ENCODE measurements around the gene CCHCR1. TPM values are rescaled to one million over a fixed set of nuclear protein-coding genes. Genes with fewer than 3 reads are reported as not detected.

CCHCR1 gene, protein sequence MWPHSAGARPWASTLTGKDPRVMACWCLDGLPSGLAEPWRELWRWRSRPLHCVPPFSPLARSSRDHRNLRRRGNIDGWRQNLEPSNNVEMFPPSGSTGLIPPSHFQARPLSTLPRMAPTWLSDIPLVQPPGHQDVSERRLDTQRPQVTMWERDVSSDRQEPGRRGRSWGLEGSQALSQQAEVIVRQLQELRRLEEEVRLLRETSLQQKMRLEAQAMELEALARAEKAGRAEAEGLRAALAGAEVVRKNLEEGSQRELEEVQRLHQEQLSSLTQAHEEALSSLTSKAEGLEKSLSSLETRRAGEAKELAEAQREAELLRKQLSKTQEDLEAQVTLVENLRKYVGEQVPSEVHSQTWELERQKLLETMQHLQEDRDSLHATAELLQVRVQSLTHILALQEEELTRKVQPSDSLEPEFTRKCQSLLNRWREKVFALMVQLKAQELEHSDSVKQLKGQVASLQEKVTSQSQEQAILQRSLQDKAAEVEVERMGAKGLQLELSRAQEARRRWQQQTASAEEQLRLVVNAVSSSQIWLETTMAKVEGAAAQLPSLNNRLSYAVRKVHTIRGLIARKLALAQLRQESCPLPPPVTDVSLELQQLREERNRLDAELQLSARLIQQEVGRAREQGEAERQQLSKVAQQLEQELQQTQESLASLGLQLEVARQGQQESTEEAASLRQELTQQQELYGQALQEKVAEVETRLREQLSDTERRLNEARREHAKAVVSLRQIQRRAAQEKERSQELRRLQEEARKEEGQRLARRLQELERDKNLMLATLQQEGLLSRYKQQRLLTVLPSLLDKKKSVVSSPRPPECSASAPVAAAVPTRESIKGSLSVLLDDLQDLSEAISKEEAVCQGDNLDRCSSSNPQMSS
- 10 to 100 TPM; 20.3 to 37.4 TPM for total RNA-seq

DNA sequence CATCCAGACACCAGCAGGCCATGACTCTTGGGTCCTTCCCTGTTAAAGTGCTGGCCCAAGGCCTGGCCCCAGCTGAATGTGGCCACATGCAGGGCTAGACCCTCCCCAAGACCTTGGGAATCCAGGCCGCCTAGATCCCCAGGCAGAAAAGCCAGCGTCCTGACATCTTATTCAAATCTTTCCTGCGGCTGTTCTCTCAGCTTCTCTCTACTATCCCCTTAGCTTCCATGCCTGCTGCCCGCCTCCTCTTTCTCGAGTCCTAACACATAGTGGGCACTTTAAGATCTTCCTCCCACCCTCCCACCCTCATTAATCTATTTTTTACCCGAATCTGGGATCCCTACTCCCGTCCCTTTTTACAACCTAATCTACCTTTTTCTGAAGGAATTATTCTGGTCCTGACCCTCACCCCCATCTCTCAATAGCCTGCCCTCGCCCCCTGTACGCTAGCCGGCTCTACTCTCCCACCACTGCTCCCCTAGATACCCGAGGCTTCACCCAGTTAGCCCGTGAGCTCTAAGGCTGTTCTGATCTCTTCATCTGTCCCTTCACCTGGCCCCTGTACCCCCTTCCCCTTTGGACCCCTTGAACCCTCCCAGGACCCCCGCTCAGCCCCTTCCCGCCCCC, at the start of gene CCHCR1:
Gene CCHCR1, minus strand, starts transcription at position 290 of the 627 bp plus-strand sequence. Its CDS starts 202 bp downstream, at position 88.
- peak within 1 kb of the TSS; percentile 57 to 58 for H3K4me3 ChIP-seq
- peaks cover 5% of the 10 kb centered on the region for H3K4me1 ChIP-seq (replicated peaks)
- no peak for TF ChIP-seq POLR2A (IDR thresholded peaks at IDR 0.05)
- TF ChIP-seq POLR2AphosphoS5 (IDR thresholded peaks at IDR 0.05), result no peak
- TF ChIP-seq, protein P1, sequence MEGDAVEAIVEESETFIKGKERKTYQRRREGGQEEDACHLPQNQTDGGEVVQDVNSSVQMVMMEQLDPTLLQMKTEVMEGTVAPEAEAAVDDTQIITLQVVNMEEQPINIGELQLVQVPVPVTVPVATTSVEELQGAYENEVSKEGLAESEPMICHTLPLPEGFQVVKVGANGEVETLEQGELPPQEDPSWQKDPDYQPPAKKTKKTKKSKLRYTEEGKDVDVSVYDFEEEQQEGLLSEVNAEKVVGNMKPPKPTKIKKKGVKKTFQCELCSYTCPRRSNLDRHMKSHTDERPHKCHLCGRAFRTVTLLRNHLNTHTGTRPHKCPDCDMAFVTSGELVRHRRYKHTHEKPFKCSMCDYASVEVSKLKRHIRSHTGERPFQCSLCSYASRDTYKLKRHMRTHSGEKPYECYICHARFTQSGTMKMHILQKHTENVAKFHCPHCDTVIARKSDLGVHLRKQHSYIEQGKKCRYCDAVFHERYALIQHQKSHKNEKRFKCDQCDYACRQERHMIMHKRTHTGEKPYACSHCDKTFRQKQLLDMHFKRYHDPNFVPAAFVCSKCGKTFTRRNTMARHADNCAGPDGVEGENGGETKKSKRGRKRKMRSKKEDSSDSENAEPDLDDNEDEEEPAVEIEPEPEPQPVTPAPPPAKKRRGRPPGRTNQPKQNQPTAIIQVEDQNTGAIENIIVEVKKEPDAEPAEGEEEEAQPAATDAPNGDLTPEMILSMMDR (IDR thresholded peaks at IDR 0.05), result no peak
- H3K36me3 ChIP-seq, result no peaks in the 10 kb centered on the region
- peak within 1 kb of the TSS; percentile 80 to 86 for H3K27ac ChIP-seq
- intact Hi-C loops (cut with DNase I), result loop anchor here (5.0 kb wide), 1 partner anchor 40 kb away; no protein-coding TSS in a partner anchor
- no peaks in the 10 kb centered on the region for H3K27me3 ChIP-seq (replicated peaks; ENCODE audit: insufficient read depth)
- no peak for DNase-seq (ENCODE audit: low spot score)
- whole genome bisulfite sequencing, result 7% methylated on average over 14 of the region's 14 CpGs
- H3K9me3 ChIP-seq, result no peaks in the 10 kb centered on the region

DNA sequence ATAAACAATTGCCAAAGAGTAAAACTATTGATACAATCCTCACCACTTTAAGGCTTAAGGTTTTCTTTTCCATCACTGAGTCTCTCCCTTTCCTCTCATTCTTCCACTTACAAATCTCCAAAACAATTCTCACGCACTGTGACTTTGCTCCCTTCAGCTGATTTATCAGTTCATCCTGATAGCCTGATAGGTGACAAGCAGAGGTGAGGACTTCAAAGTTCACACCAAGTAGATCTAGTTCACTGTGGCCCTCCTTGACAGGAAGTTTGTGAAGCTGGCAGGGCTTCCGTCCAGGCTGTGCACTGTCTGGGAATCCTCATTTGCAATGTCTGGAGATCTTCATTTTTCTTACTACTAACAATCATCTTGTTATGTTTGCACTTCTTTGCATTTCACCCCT, 48.0 kb upstream of the CCHCR1 start:
- WGBS, result 80% methylated on average over 2 of the region's 2 CpGs
- Histone ChIP-seq H3K4me3 (no peak overlapping the region), H3K36me3 (no peaks in the 10 kb centered on the region), H3K27ac (no peak overlapping the region), H3K9me3 (no peaks in the 10 kb centered on the region), H3K27me3 (replicated peaks; ENCODE audit: insufficient read depth) (no peaks in the 10 kb centered on the region), H3K4me1 (replicated peaks) (peaks cover 6% of the 10 kb centered on the region)
- TF ChIP-seq POLR2A (IDR thresholded peaks at IDR 0.05), result no peak
- TF ChIP-seq POLR2AphosphoS5 (IDR thresholded peaks at IDR 0.05), result no peak
- TF ChIP-seq, protein P1 (IDR thresholded peaks at IDR 0.05), result no peak
- no peak for DNase-seq (ENCODE audit: low spot score)
- intact Hi-C loops (cut with DNase I), result no loop called here

DNA sequence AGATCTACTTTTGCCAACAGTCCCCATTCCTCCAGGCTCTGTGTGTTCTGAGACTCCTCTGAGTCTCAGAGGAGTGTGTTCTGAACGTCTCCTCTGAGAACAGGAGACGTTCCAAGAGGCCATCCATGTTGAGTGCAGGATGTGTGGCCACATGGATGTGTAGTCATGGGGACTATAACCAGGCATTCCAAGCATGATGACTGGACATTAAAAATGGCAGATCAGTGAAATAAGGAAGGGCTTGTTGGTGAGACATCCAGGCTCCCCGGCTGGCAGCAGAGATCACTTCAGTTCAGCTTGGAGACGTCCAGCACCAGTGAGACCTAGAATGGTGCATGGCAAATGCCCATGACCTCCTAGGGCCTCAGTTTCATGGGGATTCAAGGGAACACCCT, 47.1 kb upstream of the CCHCR1 start:
- Histone ChIP-seq H3K27ac (peak overlapping the region; percentile 84 to 88), H3K4me1 (replicated peaks) (peaks cover 6% of the 10 kb centered on the region), H3K9me3 (no peaks in the 10 kb centered on the region), H3K36me3 (no peaks in the 10 kb centered on the region), H3K27me3 (replicated peaks; ENCODE audit: insufficient read depth) (no peaks in the 10 kb centered on the region), H3K4me3 (peak overlapping the region in 1 of 2 donors; percentile 46)
- WGBS, result 78% methylated on average over 4 of the region's 4 CpGs
- DNase-seq (ENCODE audit: low spot score), result no peak
- intact Hi-C loops (cut with DNase I), result no loop called here
- TF ChIP-seq, protein P1 (IDR thresholded peaks at IDR 0.05), result no peak
- no peak for TF ChIP-seq POLR2AphosphoS5 (IDR thresholded peaks at IDR 0.05)
- no peak for TF ChIP-seq POLR2A (IDR thresholded peaks at IDR 0.05)

DNA sequence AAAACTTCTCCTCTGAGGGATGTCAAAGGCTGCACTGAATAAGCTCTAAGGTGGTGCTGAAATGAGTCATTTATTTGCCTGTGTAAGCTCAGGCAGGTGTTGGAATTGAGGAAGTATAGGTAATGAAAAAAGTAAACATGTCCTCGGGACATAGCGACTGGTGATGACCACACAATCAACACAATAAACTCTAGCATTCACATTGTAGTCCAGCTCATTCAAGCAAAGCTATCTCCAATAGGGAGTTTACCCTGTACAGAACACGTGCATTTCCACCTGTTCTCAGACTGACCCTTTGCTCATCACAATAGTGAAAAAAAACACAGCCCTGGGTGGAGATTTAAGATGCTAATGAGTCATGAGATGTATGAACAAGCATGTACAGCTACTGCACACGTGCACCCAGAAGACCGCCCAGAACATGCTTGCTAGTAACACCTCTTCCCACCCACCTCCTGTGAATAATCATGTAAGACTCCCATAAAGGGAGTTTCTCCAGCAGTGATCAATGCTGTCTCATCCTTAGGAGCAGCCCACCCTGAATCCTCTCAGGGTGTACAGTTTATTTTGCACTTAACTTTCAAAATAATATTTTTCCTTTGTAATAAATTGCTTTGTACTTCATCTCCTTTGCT, 45.9 kb upstream of the CCHCR1 start:
- DNase-seq (ENCODE audit: low spot score), result peak; percentile 57
- peak overlapping the region; percentile 84 to 88 for H3K27ac ChIP-seq

More for the DNA sequence above, 45.9 kb upstream of the CCHCR1 start:
- H3K4me1 ChIP-seq (replicated peaks), result peaks cover 6% of the 10 kb centered on the region
- H3K27me3 ChIP-seq (replicated peaks; ENCODE audit: insufficient read depth), result no peaks in the 10 kb centered on the region
- H3K9me3 ChIP-seq, result no peaks in the 10 kb centered on the region
- no peaks in the 10 kb centered on the region for H3K36me3 ChIP-seq
- H3K4me3 ChIP-seq, result peak overlapping the region; percentile 30 to 46
- TF ChIP-seq, protein P1 (IDR thresholded peaks at IDR 0.05), result no peak
- TF ChIP-seq POLR2AphosphoS5 (IDR thresholded peaks at IDR 0.05) (peak; percentile 94), POLR2A (IDR thresholded peaks at IDR 0.05) (peak; percentile 11)
- intact Hi-C loops (cut with DNase I), result no loop called here
- WGBS, result 17% methylated on average over 5 of the region's 5 CpGs

Data from prostate gland (tissue), 2 donors.